ENCODE results near the gene TMPRSS9. TPM values are rescaled to one million over a fixed set of nuclear protein-coding genes. Genes with fewer than 3 reads are reported as not detected.
A peak's percentile ranks its signal among the peaks of the same experiment; 100 is the strongest.

The TMPRSS9 gene
- total RNA-seq, 1 donor from 2014 or later, result not detected

GRCh38 chr19:2451741-2452140 is 91.7 kb downstream of the TMPRSS9 start:
- no peak for TF ChIP-seq CTCF (IDR thresholded peaks at IDR 0.05; ENCODE audit: unreplicated experiment)
- H3K4me3 Mint-ChIP-seq (ENCODE audit: unreplicated experiment), result no peak overlapping the region
- no peaks in the 10 kb centered on the region for H3K36me3 Mint-ChIP-seq (ENCODE audit: low read depth, unreplicated experiment)
- no peak for DNase-seq (ENCODE audit: low spot score)
- no peaks in the 10 kb centered on the region for H3K9me3 Mint-ChIP-seq (ENCODE audit: unreplicated experiment)
- H3K27me3 Mint-ChIP-seq (ENCODE audit: unreplicated experiment), result peaks cover 6% of the 10 kb centered on the region
- no peaks in the 10 kb centered on the region for H3K4me1 Mint-ChIP-seq (ENCODE audit: unreplicated experiment)
- H3K27ac Mint-ChIP-seq (ENCODE audit: unreplicated experiment), result no peak overlapping the region

- DNase-seq (ENCODE audit: low spot score), result no peak
- H3K27ac Mint-ChIP-seq (ENCODE audit: unreplicated experiment), result no peak overlapping the region
- H3K4me3 Mint-ChIP-seq (ENCODE audit: unreplicated experiment), result no peak overlapping the region
- peaks cover 3% of the 10 kb centered on the region for H3K4me1 Mint-ChIP-seq (ENCODE audit: unreplicated experiment)
- TF ChIP-seq CTCF (IDR thresholded peaks at IDR 0.05; ENCODE audit: unreplicated experiment), result no peak
- H3K9me3 Mint-ChIP-seq (ENCODE audit: unreplicated experiment), result no peaks in the 10 kb centered on the region
- no peaks in the 10 kb centered on the region for H3K36me3 Mint-ChIP-seq (ENCODE audit: low read depth, unreplicated experiment)
- H3K27me3 Mint-ChIP-seq (ENCODE audit: unreplicated experiment), result peaks cover 8% of the 10 kb centered on the region
Observed at GRCh38 chr19:2453431-2454025, 93.5 kb downstream of the TMPRSS9 start.

GRCh38 chr19:2454199-2454961 is 94.3 kb downstream of the TMPRSS9 start:
- no peak for TF ChIP-seq CTCF (IDR thresholded peaks at IDR 0.05; ENCODE audit: unreplicated experiment)
- Mint-ChIP-seq H3K27ac (ENCODE audit: unreplicated experiment) (peak overlapping the region; percentile 22), H3K36me3 (ENCODE audit: low read depth, unreplicated experiment) (no peaks in the 10 kb centered on the region), H3K27me3 (ENCODE audit: unreplicated experiment) (peaks cover 8% of the 10 kb centered on the region), H3K4me3 (ENCODE audit: unreplicated experiment) (peak overlapping the region; percentile 91), H3K4me1 (ENCODE audit: unreplicated experiment) (peaks cover 3% of the 10 kb centered on the region), H3K9me3 (ENCODE audit: unreplicated experiment) (no peaks in the 10 kb centered on the region)
- no peak for DNase-seq (ENCODE audit: low spot score)

GRCh38 chr19:2454962-2455850 is 95.1 kb downstream of the TMPRSS9 start:
- Mint-ChIP-seq H3K36me3 (ENCODE audit: low read depth, unreplicated experiment) (no peaks in the 10 kb centered on the region), H3K9me3 (ENCODE audit: unreplicated experiment) (no peaks in the 10 kb centered on the region), H3K4me3 (ENCODE audit: unreplicated experiment) (peak overlapping the region; percentile 91), H3K27me3 (ENCODE audit: unreplicated experiment) (peaks cover 8% of the 10 kb centered on the region), H3K4me1 (ENCODE audit: unreplicated experiment) (peaks cover 3% of the 10 kb centered on the region), H3K27ac (ENCODE audit: unreplicated experiment) (peak overlapping the region; percentile 22)
- no peak for DNase-seq (ENCODE audit: low spot score)
- TF ChIP-seq CTCF (IDR thresholded peaks at IDR 0.05; ENCODE audit: unreplicated experiment), result no peak

Measured in endothelial cell (in vitro differentiated cells).